ENCODE data around the gene MCM9.

The MCM9 gene

GRCh38 chr6:118965843-118966370, 30.9 kb upstream of the MCM9 start:
- TF ChIP-seq SIN3A (IDR thresholded peaks at IDR 0.05; ENCODE audit: borderline replicate concordance, insufficient read depth, low read length) (no peak), POLR2AphosphoS5 (IDR thresholded peaks at IDR 0.05; ENCODE audit: low read depth, low read length) (no peak), TAF1 (IDR thresholded peaks at IDR 0.05; ENCODE audit: borderline replicate concordance, insufficient read depth, low read length) (no peak)
- TF ChIP-seq, protein P1, sequence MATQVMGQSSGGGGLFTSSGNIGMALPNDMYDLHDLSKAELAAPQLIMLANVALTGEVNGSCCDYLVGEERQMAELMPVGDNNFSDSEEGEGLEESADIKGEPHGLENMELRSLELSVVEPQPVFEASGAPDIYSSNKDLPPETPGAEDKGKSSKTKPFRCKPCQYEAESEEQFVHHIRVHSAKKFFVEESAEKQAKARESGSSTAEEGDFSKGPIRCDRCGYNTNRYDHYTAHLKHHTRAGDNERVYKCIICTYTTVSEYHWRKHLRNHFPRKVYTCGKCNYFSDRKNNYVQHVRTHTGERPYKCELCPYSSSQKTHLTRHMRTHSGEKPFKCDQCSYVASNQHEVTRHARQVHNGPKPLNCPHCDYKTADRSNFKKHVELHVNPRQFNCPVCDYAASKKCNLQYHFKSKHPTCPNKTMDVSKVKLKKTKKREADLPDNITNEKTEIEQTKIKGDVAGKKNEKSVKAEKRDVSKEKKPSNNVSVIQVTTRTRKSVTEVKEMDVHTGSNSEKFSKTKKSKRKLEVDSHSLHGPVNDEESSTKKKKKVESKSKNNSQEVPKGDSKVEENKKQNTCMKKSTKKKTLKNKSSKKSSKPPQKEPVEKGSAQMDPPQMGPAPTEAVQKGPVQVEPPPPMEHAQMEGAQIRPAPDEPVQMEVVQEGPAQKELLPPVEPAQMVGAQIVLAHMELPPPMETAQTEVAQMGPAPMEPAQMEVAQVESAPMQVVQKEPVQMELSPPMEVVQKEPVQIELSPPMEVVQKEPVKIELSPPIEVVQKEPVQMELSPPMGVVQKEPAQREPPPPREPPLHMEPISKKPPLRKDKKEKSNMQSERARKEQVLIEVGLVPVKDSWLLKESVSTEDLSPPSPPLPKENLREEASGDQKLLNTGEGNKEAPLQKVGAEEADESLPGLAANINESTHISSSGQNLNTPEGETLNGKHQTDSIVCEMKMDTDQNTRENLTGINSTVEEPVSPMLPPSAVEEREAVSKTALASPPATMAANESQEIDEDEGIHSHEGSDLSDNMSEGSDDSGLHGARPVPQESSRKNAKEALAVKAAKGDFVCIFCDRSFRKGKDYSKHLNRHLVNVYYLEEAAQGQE (IDR thresholded peaks at IDR 0.05; ENCODE audit: insufficient read depth in 1 of 2, low read depth in 2 of 2, low read length in 2 of 2) = no peak

DNA sequence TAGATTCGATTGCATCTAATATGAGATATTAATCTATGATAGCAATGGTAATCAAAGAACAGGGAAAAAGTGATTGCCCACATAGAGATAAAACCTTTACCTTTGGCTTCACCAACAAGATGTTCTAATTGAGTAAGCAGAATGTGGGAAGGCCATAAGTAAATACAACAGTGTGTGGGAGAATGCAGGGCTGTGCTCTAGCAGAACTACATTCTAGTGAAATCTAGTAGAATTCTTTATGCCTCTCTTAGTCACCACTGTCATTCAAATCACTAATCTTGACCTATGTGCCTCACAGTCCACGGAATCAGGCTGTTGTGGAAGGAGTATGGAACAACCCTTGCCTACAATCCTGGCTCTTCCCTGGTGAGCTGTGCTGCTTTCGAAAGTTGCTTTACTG, 30.4 kb upstream of the MCM9 start:
- TF ChIP-seq FOXP2 (optimal IDR thresholded peaks at IDR 0.05; ENCODE audit: borderline replicate concordance, extremely low read depth, extremely low read length, insufficient read depth) = no peak

DNA sequence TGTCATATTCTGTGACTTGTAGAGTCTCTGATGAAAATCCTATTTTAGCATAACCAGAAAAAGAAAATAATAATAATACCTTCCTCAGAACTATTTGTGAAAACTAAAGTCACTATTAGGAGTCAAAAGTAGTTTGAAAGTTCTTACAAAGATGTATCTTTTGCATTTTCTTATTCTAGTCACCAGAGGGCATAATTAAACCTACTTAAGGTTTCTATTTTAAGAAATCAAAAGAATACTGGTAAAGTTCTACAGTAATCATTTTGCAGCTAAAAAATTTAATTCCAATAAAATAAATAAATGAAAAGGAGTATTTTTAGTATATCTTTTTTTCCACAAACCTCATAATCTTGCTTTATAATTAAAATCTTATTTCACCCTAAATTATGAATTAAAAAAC, 28.0 kb upstream of the MCM9 start:
- TF ChIP-seq, protein P1 (IDR thresholded peaks at IDR 0.05; ENCODE audit: insufficient read depth in 1 of 2, low read depth in 2 of 2, low read length in 2 of 2) = no peak
- TF ChIP-seq SIN3A (IDR thresholded peaks at IDR 0.05; ENCODE audit: borderline replicate concordance, insufficient read depth, low read length) (no peak), FOXP2 (optimal IDR thresholded peaks at IDR 0.05; ENCODE audit: borderline replicate concordance, extremely low read depth, extremely low read length, insufficient read depth) (no peak), TAF1 (IDR thresholded peaks at IDR 0.05; ENCODE audit: borderline replicate concordance, insufficient read depth, low read length) (no peak), POLR2AphosphoS5 (IDR thresholded peaks at IDR 0.05; ENCODE audit: low read depth, low read length) (no peak)

- TF ChIP-seq SIN3A (IDR thresholded peaks at IDR 0.05; ENCODE audit: borderline replicate concordance, insufficient read depth, low read length) (no peak), POLR2AphosphoS5 (IDR thresholded peaks at IDR 0.05; ENCODE audit: low read depth, low read length) (no peak), TAF1 (IDR thresholded peaks at IDR 0.05; ENCODE audit: borderline replicate concordance, insufficient read depth, low read length) (no peak), FOXP2 (optimal IDR thresholded peaks at IDR 0.05; ENCODE audit: borderline replicate concordance, extremely low read depth, extremely low read length, insufficient read depth) (no peak)
- TF ChIP-seq, protein P1 (IDR thresholded peaks at IDR 0.05; ENCODE audit: insufficient read depth in 1 of 2, low read depth in 2 of 2, low read length in 2 of 2) = no peak
Measured at GRCh38 chr6:118959903-118960302, 24.9 kb upstream of the MCM9 start.

- TF ChIP-seq, protein P1 (IDR thresholded peaks at IDR 0.05; ENCODE audit: insufficient read depth in 1 of 2, low read depth in 2 of 2, low read length in 2 of 2) = no peak
Measured at GRCh38 chr6:118953391-118953790, 18.4 kb upstream of the MCM9 start.
